Central memory CD8-positive, alpha-beta T cell (primary cell): ENCODE data around the gene TRIM13.
"Not testable (repeated sequence)": the region's sequence is repeated elsewhere in the genome, so short reads cannot be mapped to it uniquely, and the experiment has no call there.

ENCODE experiments used
- ATAC-seq: fragments of 150-1000 bp; cut with Tn5 transposase; replicated peaks from 2 replicates; pipeline ENCODE4 v1.10.0; 2022; ENCODE audit warnings: mild to moderate bottlenecking, moderate FRiP score, moderate number of reproducible peaks; ENCODE audit not compliant: poor library complexity, severe bottlenecking; ENCODE audit errors: extremely low read depth
- DNase-seq, 2 donors: peaks; one replicate each; pipeline ENCODE4 v3.0.0; 2021; ENCODE audit warnings: low spot score in 2 of 2
- H3K27ac Mint-ChIP-seq: one replicate; pipeline ENCODE4 v1.8.0; 2022; ENCODE audit warnings: low read depth, mild to moderate bottlenecking, moderate library complexity, mixed read lengths
- H3K27me3 Mint-ChIP-seq: one replicate; pipeline ENCODE4 v1.8.0; 2022; ENCODE audit warnings: mixed read lengths
- H3K36me3 Mint-ChIP-seq: one replicate; pipeline ENCODE4 v1.8.0; 2022; ENCODE audit warnings: mild to moderate bottlenecking, moderate library complexity, mixed read lengths; ENCODE audit not compliant: insufficient read depth
- H3K4me1 Mint-ChIP-seq: one replicate; pipeline ENCODE4 v1.8.0; 2022; ENCODE audit warnings: mixed read lengths
- H3K4me3 Mint-ChIP-seq: one replicate; pipeline ENCODE4 v1.8.0; 2022; ENCODE audit warnings: mild to moderate bottlenecking, moderate library complexity, mixed read lengths
- H3K9me3 Mint-ChIP-seq: one replicate; pipeline ENCODE4 v1.8.0; 2022; ENCODE audit warnings: mixed read lengths

Gene TRIM13

GRCh38 chr13:49977992-49978391 is 18.9 kb upstream of the TRIM13 start:
- no peaks in the 10 kb centered on the region for H3K36me3 Mint-ChIP-seq
- ATAC-seq: no peak
- no peaks in the 10 kb centered on the region for H3K27me3 Mint-ChIP-seq
- DNase-seq: no peak
- no peaks in the 10 kb centered on the region for H3K4me1 Mint-ChIP-seq
- H3K27ac Mint-ChIP-seq: peak overlapping the region; percentile 35
- no peaks in the 10 kb centered on the region for H3K9me3 Mint-ChIP-seq
- no peak overlapping the region for H3K4me3 Mint-ChIP-seq

GRCh38 chr13:49980266-49980665 is 16.6 kb upstream of the TRIM13 start:
- Mint-ChIP-seq H3K36me3 (no peaks in the 10 kb centered on the region), H3K4me3 (no peak overlapping the region), H3K4me1 (no peaks in the 10 kb centered on the region), H3K27me3 (no peaks in the 10 kb centered on the region), H3K27ac (no peak overlapping the region), H3K9me3 (no peaks in the 10 kb centered on the region)
- ATAC-seq (no peak), DNase-seq (no peak)

GRCh38 chr13:49985129-49985528 is 11.7 kb upstream of the TRIM13 start:
- H3K27me3 Mint-ChIP-seq: no peaks in the 10 kb centered on the region
- no peak overlapping the region for H3K27ac Mint-ChIP-seq
- DNase-seq: no peak
- no peaks in the 10 kb centered on the region for H3K4me1 Mint-ChIP-seq
- no peak for ATAC-seq
- H3K36me3 Mint-ChIP-seq: no peaks in the 10 kb centered on the region
- no peaks in the 10 kb centered on the region for H3K9me3 Mint-ChIP-seq
- no peak overlapping the region for H3K4me3 Mint-ChIP-seq

- no peak for DNase-seq
- no peaks in the 10 kb centered on the region for H3K9me3 Mint-ChIP-seq
- H3K4me3 Mint-ChIP-seq: no peak overlapping the region
- H3K27me3 Mint-ChIP-seq: no peaks in the 10 kb centered on the region
- no peak overlapping the region for H3K27ac Mint-ChIP-seq
- no peak for ATAC-seq
- H3K4me1 Mint-ChIP-seq: no peaks in the 10 kb centered on the region
- peaks cover under 1% of the 10 kb centered on the region for H3K36me3 Mint-ChIP-seq
Observed at GRCh38 chr13:49986471-49986870, 10.4 kb upstream of the TRIM13 start.

GRCh38 chr13:49990612-49991011 is 6.2 kb upstream of the TRIM13 start:
- H3K27ac Mint-ChIP-seq, H3K4me1 Mint-ChIP-seq, H3K9me3 Mint-ChIP-seq, DNase-seq, H3K27me3 Mint-ChIP-seq, H3K4me3 Mint-ChIP-seq, H3K36me3 Mint-ChIP-seq, ATAC-seq: not testable (repeated sequence)

GRCh38 chr13:49993111-49993510 is 3.7 kb upstream of the TRIM13 start:
- Mint-ChIP-seq H3K4me3 (no peak overlapping the region), H3K9me3 (no peaks in the 10 kb centered on the region), H3K27me3 (no peaks in the 10 kb centered on the region), H3K36me3 (peaks cover 18% of the 10 kb centered on the region), H3K4me1 (peaks cover 10% of the 10 kb centered on the region), H3K27ac (no peak overlapping the region)
- DNase-seq (no peak), ATAC-seq (no peak)

GRCh38 chr13:49993666-49994065 is 3.2 kb upstream of the TRIM13 start:
- ATAC-seq (no peak), DNase-seq (no peak)
- Mint-ChIP-seq H3K4me3 (no peak overlapping the region), H3K36me3 (peaks cover 18% of the 10 kb centered on the region), H3K4me1 (peaks cover 14% of the 10 kb centered on the region), H3K27me3 (no peaks in the 10 kb centered on the region), H3K9me3 (no peaks in the 10 kb centered on the region), H3K27ac (no peak overlapping the region)

GRCh38 chr13:49995625-49996101 is 1.2 kb upstream of the TRIM13 start:
- H3K27ac Mint-ChIP-seq: no peak overlapping the region
- DNase-seq (no peak), ATAC-seq (no peak)
- H3K27me3 Mint-ChIP-seq: no peaks in the 10 kb centered on the region
- peaks cover 31% of the 10 kb centered on the region for H3K36me3 Mint-ChIP-seq
- H3K4me1 Mint-ChIP-seq: peaks cover 20% of the 10 kb centered on the region
- H3K9me3 Mint-ChIP-seq: no peaks in the 10 kb centered on the region
- H3K4me3 Mint-ChIP-seq: peak overlapping the region; percentile 75

GRCh38 chr13:49996161-49996915 is 504 bp upstream of the TRIM13 start:
- H3K4me3 Mint-ChIP-seq: peak overlapping the region; percentile 75
- H3K9me3 Mint-ChIP-seq: no peaks in the 10 kb centered on the region
- H3K27ac Mint-ChIP-seq: peak overlapping the region; percentile 71
- ATAC-seq: peak; percentile 51
- peaks cover 38% of the 10 kb centered on the region for H3K36me3 Mint-ChIP-seq
- peak; percentile 63 to 71 for DNase-seq
- H3K27me3 Mint-ChIP-seq: no peaks in the 10 kb centered on the region
- H3K4me1 Mint-ChIP-seq: peaks cover 20% of the 10 kb centered on the region

GRCh38 chr13:49997955-49998354 is 1.1 kb downstream of the TRIM13 start:
- peak overlapping the region; percentile 71 for H3K27ac Mint-ChIP-seq
- H3K4me1 Mint-ChIP-seq: peaks cover 30% of the 10 kb centered on the region
- ATAC-seq: no peak
- no peak for DNase-seq
- no peaks in the 10 kb centered on the region for H3K9me3 Mint-ChIP-seq
- H3K4me3 Mint-ChIP-seq: peak overlapping the region; percentile 75
- H3K36me3 Mint-ChIP-seq: peaks cover 42% of the 10 kb centered on the region
- no peaks in the 10 kb centered on the region for H3K27me3 Mint-ChIP-seq

- H3K36me3 Mint-ChIP-seq: peaks cover 46% of the 10 kb centered on the region
- H3K27ac Mint-ChIP-seq: no peak overlapping the region
- no peaks in the 10 kb centered on the region for H3K27me3 Mint-ChIP-seq
- H3K4me3 Mint-ChIP-seq: peak overlapping the region; percentile 75
- H3K9me3 Mint-ChIP-seq: no peaks in the 10 kb centered on the region
- DNase-seq: no peak
- no peak for ATAC-seq
- H3K4me1 Mint-ChIP-seq: peaks cover 31% of the 10 kb centered on the region
Observed at GRCh38 chr13:49998714-49999624, 2.1 kb downstream of the TRIM13 start.

GRCh38 chr13:50001287-50001686 is 4.4 kb downstream of the TRIM13 start:
- no peak for ATAC-seq
- no peaks in the 10 kb centered on the region for H3K27me3 Mint-ChIP-seq
- no peaks in the 10 kb centered on the region for H3K9me3 Mint-ChIP-seq
- H3K4me3 Mint-ChIP-seq: no peak overlapping the region
- no peak for DNase-seq
- H3K27ac Mint-ChIP-seq: no peak overlapping the region
- peaks cover 54% of the 10 kb centered on the region for H3K36me3 Mint-ChIP-seq
- H3K4me1 Mint-ChIP-seq: peaks cover 42% of the 10 kb centered on the region
